ENCODE measurements around the gene RAG2.
"Not testable (repeated sequence)": the region's sequence is repeated elsewhere in the genome, so short reads cannot be mapped to it uniquely, and the experiment has no call there.

Gene RAG2

GRCh38 chr11:36600180-36600579 lies 2.1 kb upstream of the RAG2 start:
- DNase-seq (ENCODE audit: low read depth in 3 of 3), result no peak

- DNase-seq (ENCODE audit: low read depth in 3 of 3), result no peak
Observed at GRCh38 chr11:36596880-36597279, 1.2 kb downstream of the RAG2 start.

- peak in 1 of 3 experiments; percentile 24 for DNase-seq (ENCODE audit: low read depth in 3 of 3)
Observed at GRCh38 chr11:36594316-36594989, 3.6 kb downstream of the RAG2 start, which contains the start of gene IFTAP. Gene IFTAP (plus strand): TSS chr11:36594502. CDS start chr11:36610104, 15,602 bp downstream.

GRCh38 chr11:36591433-36591832 lies 6.6 kb downstream of the RAG2 start:
- no peak for DNase-seq (ENCODE audit: low read depth in 3 of 3)

- DNase-seq (ENCODE audit: low read depth in 3 of 3), result no peak
Observed at GRCh38 chr11:36590513-36590912, 7.5 kb downstream of the RAG2 start.

GRCh38 chr11:36588099-36588498 lies 9.9 kb downstream of the RAG2 start:
- no peak for DNase-seq (ENCODE audit: low read depth in 3 of 3)

GRCh38 chr11:36586543-36586942 lies 11.5 kb downstream of the RAG2 start:
- DNase-seq (ENCODE audit: low read depth in 3 of 3), result no peak

GRCh38 chr11:36583667-36584066 lies 14.4 kb downstream of the RAG2 start:
- DNase-seq (ENCODE audit: low read depth in 3 of 3), result no peak

- DNase-seq (ENCODE audit: low read depth in 3 of 3), result no peak
Observed at GRCh38 chr11:36581536-36581935, 16.5 kb downstream of the RAG2 start.

GRCh38 chr11:36578458-36578857 lies 19.6 kb downstream of the RAG2 start:
- no peak for DNase-seq (ENCODE audit: low read depth in 3 of 3)

- DNase-seq (ENCODE audit: low read depth in 3 of 3), result no peak
Observed at GRCh38 chr11:36577859-36578258, 20.2 kb downstream of the RAG2 start.

GRCh38 chr11:36577373-36577772 lies 20.7 kb downstream of the RAG2 start:
- DNase-seq (ENCODE audit: low read depth in 3 of 3), result no peak

GRCh38 chr11:36574486-36574885 lies 23.6 kb downstream of the RAG2 start:
- no peak for DNase-seq (ENCODE audit: low read depth in 3 of 3)

- DNase-seq (ENCODE audit: low read depth in 3 of 3), result no peak
Observed at GRCh38 chr11:36569095-36569494, 28.9 kb downstream of the RAG2 start.

GRCh38 chr11:36567694-36568093 lies 30.3 kb downstream of the RAG2 start, which contains the start of gene RAG1:
Gene RAG1 (plus strand): TSS chr11:36568007. CDS start chr11:36573305, 5,298 bp downstream.
- DNase-seq (ENCODE audit: low read depth in 3 of 3), result no peak

GRCh38 chr11:36566407-36567053 lies 31.5 kb downstream of the RAG2 start:
- no peak for DNase-seq (ENCODE audit: low read depth in 3 of 3)

- no peak for DNase-seq (ENCODE audit: low read depth in 3 of 3)
Observed at GRCh38 chr11:36565031-36565610, 32.9 kb downstream of the RAG2 start.

GRCh38 chr11:36564376-36565030 lies 33.5 kb downstream of the RAG2 start:
- DNase-seq (ENCODE audit: low read depth in 3 of 3), result peak in 1 of 3 experiments; percentile 12

- DNase-seq (ENCODE audit: low read depth in 3 of 3), result no peak
Observed at GRCh38 chr11:36558571-36559413, 39.2 kb downstream of the RAG2 start.

GRCh38 chr11:36557991-36558390 lies 40.0 kb downstream of the RAG2 start:
- no peak for DNase-seq (ENCODE audit: low read depth in 3 of 3)

- not testable (repeated sequence) for DNase-seq (ENCODE audit: low read depth in 3 of 3)
Observed at GRCh38 chr11:36557390-36557789, 40.6 kb downstream of the RAG2 start.
